HepG2 (cell line): ENCODE results near the gene HYAL1. TPM values are rescaled to one million over a fixed set of nuclear protein-coding genes. Genes with fewer than 3 reads are reported as not detected.

ENCODE experiments used
- BRD4 ChIP-seq: sonication (generic); formaldehyde crosslinking; IDR thresholded peaks from 2 replicates; pipeline ENCODE4 v1.4.0; 2020; ENCODE audit warnings: missing genetic modification reagents
- EHMT2 ChIP-seq: fragments of 200-600 bp; sonication (generic); IDR thresholded peaks from 2 replicates; pipeline ENCODE4 v1.7.0; 2017; ENCODE audit warnings: antibody characterized with exemption, low read depth, low read length, borderline replicate concordance
- IKZF4 ChIP-seq: sonication (generic); formaldehyde crosslinking; IDR thresholded peaks from 2 replicates; pipeline ENCODE4 v1.5.1; 2020; ENCODE audit warnings: borderline replicate concordance, mild to moderate bottlenecking, low read depth, missing genetic modification reagents; ENCODE audit errors: not compliant biosample characterization
- ISX ChIP-seq: sonication (generic); formaldehyde crosslinking; conservative IDR thresholded peaks from 2 replicates; pipeline ENCODE4 v1.5.0; 2020; ENCODE audit warnings: missing genetic modification reagents
- MLLT10 ChIP-seq: sonication (generic); formaldehyde crosslinking; IDR thresholded peaks from 2 replicates; pipeline ENCODE4 v1.4.0; 2020; ENCODE audit warnings: missing genetic modification reagents
- NR2F6 ChIP-seq, 2 experiments: IDR thresholded peaks; 2 replicates each; pipeline ENCODE4 v1.6.1; 2016; ENCODE audit warnings: antibody characterized with exemption in 1 of 2, mild to moderate bottlenecking in 1 of 2
- PBX3 ChIP-seq: sonication (generic); formaldehyde crosslinking; IDR thresholded peaks from 2 replicates; pipeline ENCODE4 v1.8.1; 2023; ENCODE audit warnings: missing genetic modification reagents, inconsistent platforms, borderline replicate concordance
- POGK ChIP-seq: sonication (generic); formaldehyde crosslinking; conservative IDR thresholded peaks from 2 replicates; pipeline ENCODE4 v1.8.0; 2022; ENCODE audit warnings: mild to moderate bottlenecking, moderate library complexity, missing genetic modification reagents
- XBP1 ChIP-seq: sonication (generic); formaldehyde crosslinking; IDR thresholded peaks from 2 replicates; pipeline ENCODE4 v1.5.0; 2020; ENCODE audit warnings: missing genetic modification reagents
- ZBTB39 ChIP-seq: sonication (generic); formaldehyde crosslinking; IDR thresholded peaks from 2 replicates; pipeline ENCODE4 v1.5.0; 2020; ENCODE audit warnings: missing genetic modification reagents
- ZNF24 ChIP-seq: fragments of 450-650 bp; IDR thresholded peaks from 2 replicates; pipeline ENCODE4 v1.6.1; 2017; ENCODE audit warnings: antibody characterized with exemption, mild to moderate bottlenecking
- ZNF407 ChIP-seq: sonication (generic); formaldehyde crosslinking; IDR thresholded peaks from one replicate; pipeline ENCODE4 v1.5.1; 2020; ENCODE audit warnings: mild to moderate bottlenecking, missing genetic modification reagents; ENCODE audit errors: not compliant biosample characterization
- ZNF562 ChIP-seq: sonication (generic); formaldehyde crosslinking; IDR thresholded peaks from 2 replicates; pipeline ENCODE4 v1.8.0; 2022; ENCODE audit warnings: missing genetic modification reagents, borderline replicate concordance
- ZNF777 ChIP-seq: sonication (generic); formaldehyde crosslinking; IDR thresholded peaks from 2 replicates; pipeline ENCODE4 v1.4.0; 2020; ENCODE audit warnings: missing genetic modification reagents
- ZNF891 ChIP-seq: sonication (generic); formaldehyde crosslinking; IDR thresholded peaks from 2 replicates; pipeline ENCODE4 v1.5.0; 2020; ENCODE audit warnings: mild to moderate bottlenecking, missing genetic modification reagents
- polyA plus RNA-seq, 8 experiments: library from polyadenylated mRNA; depleted of rRNA in 3 of 8; stranded (reverse) in 7 of 8; unstranded in 1 of 8; fragments of >200 nt; fragmentation: Illumina TruSeq in 4 of 8; extraction: Trizol in 4 of 8; gene quantifications; 2 replicates each; pipeline versions ENCODE4 v1.2.1 to v1.2.3, GENCODE V29; 2011 to 2016; ENCODE audit warnings: low read depth in 4 of 8, missing spikeins in 1 of 8, mixed read lengths in 1 of 8; ENCODE audit not compliant: insufficient read depth in 1 of 8
- total RNA-seq, 5 experiments: library from RNA; depleted of rRNA; stranded (reverse); fragments of >200 nt; fragmentation: Illumina TruSeq; extraction: Trizol; gene quantifications; 2 replicates each; pipeline ENCODE4 v1.2.3, GENCODE V29; 2016; ENCODE audit warnings: low read depth in 1 of 5

The HYAL1 gene
- total and polyA plus RNA-seq, 2 of the 13 experiments (the other 11 are each of a cell fraction or from before 2014, with no cell fraction given): 76.5 to 193 TPM

- no peak for TF ChIP-seq EHMT2
- no peak for TF ChIP-seq IKZF4
- no peak for TF ChIP-seq ZNF407 (CRISPR knock-in tag)
- no peak for TF ChIP-seq ISX (CRISPR knock-in tag)
- TF ChIP-seq XBP1 (CRISPR knock-in tag): no peak
- no peak for TF ChIP-seq BRD4 (CRISPR knock-in tag)
- TF ChIP-seq POGK (CRISPR knock-in tag): 0 out of 2 replicates have a peak, but pooled peaks have one; percentile 49
- no peak for TF ChIP-seq NR2F6 (IDR thresholded peaks at IDR 0.05)
- TF ChIP-seq NR2F6 (CRISPR knock-in tag; IDR thresholded peaks at IDR 0.05): peak; percentile 67; the same call in 1 of the 2 replicates
- TF ChIP-seq ZNF891 (CRISPR knock-in tag): peak; percentile 43; the same call in 1 of the 2 replicates
- no peak for TF ChIP-seq ZNF562 (CRISPR knock-in tag)
- no peak for TF ChIP-seq ZNF24
- TF ChIP-seq PBX3 (CRISPR knock-in tag): no peak
- no peak for TF ChIP-seq ZNF777 (CRISPR knock-in tag)
- no peak for TF ChIP-seq MLLT10 (CRISPR knock-in tag)
- 0 out of 2 replicates have a peak, but pooled peaks have one; percentile 33 for TF ChIP-seq ZBTB39 (CRISPR knock-in tag)
These were observed 30.3 kb downstream of the HYAL1 start (continued) for GRCh38 chr3:50272911-50273688.
